HPDE6-E6E7 (cell line): ENCODE measurements around the gene PBRM1.
A peak's percentile ranks its signal among the peaks of the same experiment; 100 is the strongest.

Experiments
- DNase-seq: peaks from one replicate; pipeline ENCODE4 v3.0.0; 2011; ENCODE audit warnings: missing footprints; ENCODE audit errors: extremely low spot score

PBRM1 gene

GRCh38 chr3:52670621-52671521, 14.8 kb downstream of the PBRM1 start:
- DNase-seq, result peak; percentile 53

GRCh38 chr3:52663098-52663497, 22.6 kb downstream of the PBRM1 start:
- no peak for DNase-seq

DNA sequence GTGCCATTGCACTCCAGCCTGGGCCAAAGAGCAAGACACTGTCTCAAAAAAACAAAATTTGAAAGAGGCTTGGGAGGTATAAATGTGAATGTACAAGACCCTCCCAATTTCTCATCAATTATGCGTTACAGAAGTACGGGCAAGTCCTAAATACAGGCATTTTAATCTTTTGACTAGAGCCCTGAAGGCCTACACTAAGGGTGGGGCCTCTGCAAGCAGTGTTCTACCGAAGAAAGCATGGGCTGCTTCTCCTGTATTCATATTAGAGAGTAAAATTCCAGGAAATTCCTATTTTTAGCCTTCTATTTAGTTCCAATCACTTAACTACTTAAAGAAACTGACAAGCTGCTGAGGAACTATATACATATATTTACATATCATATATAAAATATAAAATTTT, 25.7 kb downstream of the PBRM1 start:
- DNase-seq, result no peak

- DNase-seq, result no peak
Observed at GRCh38 chr3:52655895-52656294, 29.8 kb downstream of the PBRM1 start.

- no peak for DNase-seq
Observed at GRCh38 chr3:52651592-52651991, 34.1 kb downstream of the PBRM1 start.

GRCh38 chr3:52650439-52650838, 35.3 kb downstream of the PBRM1 start:
- no peak for DNase-seq

DNA sequence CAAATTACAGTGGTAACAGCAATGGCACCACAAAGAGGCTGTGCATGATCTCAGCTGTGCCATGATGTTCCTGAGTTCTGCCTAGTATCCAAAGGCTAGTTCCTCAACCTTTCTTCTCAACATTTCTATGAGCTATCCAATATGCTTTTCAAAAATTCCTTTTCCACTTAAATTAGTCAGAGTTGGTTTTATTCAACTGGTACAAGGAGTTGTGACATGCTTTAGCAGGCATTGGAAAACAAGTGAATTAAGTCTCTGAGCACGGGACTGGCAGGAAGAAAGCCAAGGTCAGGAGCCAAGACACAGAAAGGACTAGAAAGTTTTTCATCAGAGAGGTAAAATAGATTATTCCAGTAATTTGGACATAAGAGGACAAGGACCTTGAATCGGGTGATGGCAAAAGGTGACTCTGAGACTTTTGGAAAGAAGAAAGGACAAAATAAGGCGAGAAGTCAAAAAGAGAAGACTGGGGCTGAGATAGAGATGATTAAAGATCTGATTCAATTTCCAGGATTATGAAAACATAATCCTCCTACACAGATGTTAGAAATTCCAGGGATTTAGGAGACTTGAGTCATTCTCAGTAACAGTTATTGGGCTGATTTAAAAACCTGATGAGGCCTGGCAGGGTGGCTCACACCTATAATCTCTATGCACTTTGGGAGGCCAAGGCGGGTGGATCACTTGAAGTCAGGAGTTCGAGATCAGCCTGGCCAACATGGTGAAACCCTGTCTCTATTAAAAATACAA, 36.1 kb downstream of the PBRM1 start:
- DNase-seq, result no peak

DNA sequence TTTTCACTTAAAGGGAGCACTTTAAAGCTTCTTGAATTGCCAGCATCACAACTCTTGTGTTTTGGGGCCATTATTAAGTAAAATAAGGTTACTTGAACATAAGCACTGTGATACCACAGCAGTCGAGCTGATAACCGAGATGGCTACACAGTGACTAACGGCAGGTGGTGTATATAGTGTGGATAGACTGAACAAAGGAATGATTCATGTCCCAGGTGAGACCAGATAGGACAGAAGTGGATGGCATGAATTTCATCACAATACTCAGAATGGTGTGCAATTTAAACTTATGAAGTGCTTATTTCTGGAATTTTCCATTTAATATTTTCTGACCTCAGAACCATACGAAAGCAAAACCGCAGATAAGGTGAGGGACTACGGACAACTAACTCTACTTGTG, 40.2 kb downstream of the PBRM1 start:
- no peak for DNase-seq

DNA sequence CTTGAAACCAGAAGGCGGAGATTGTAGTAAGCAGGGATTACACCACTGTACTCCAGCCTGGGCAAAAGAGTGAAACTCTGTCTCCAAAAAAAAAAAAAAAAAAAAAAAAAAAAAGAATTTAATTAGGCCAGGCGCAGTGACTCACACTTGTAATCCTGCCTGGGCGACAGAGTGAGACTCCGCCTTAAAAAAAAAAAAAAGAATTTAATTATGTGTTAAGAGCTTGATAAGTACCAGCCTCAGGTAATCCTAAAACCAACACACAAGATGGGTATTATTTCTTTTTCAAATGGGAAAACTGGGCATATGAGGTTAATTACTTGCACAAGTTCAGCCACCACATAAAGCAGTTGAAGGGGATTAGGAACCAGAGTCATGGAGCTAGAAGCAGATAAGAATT, 49.0 kb downstream of the PBRM1 start:
- DNase-seq, result no peak

DNA sequence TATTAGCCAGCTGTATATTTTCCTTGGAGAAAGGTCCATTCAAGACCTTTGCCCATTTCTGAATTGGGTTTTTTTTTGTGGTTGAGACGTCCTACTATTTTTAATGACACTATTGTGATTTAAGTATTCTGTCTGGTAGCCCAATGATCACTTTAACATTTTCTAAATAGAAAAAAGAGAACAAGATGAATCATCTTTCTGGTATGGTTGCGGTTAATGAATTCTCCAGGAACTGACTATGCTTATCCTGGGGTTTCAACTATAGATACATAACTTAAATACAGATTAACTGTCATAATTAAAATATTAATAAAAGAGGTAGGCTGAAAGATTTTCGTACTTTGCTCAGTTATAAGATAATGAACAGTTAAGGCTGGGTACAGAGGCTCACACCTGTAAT, 51.9 kb downstream of the PBRM1 start:
- no peak for DNase-seq

DNA sequence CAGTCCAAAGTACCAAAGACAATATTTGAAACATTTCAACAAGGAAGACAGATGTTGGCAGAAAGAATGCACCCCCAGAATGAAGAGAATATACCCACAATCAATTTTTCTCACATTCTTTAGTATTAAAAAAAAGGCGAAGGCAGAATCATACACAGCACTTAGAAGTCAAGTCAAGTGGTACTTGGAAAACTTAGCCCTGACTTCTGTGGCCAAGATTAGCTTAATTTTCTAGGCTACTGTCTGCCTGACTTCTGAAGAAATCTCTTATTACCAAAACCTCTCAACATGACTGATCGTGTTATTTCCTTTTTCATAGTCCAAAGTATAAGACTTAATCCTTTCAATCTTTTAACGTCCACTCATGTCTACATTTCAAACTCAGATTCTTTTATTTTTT, 60.7 kb downstream of the PBRM1 start:
- no peak for DNase-seq

DNA sequence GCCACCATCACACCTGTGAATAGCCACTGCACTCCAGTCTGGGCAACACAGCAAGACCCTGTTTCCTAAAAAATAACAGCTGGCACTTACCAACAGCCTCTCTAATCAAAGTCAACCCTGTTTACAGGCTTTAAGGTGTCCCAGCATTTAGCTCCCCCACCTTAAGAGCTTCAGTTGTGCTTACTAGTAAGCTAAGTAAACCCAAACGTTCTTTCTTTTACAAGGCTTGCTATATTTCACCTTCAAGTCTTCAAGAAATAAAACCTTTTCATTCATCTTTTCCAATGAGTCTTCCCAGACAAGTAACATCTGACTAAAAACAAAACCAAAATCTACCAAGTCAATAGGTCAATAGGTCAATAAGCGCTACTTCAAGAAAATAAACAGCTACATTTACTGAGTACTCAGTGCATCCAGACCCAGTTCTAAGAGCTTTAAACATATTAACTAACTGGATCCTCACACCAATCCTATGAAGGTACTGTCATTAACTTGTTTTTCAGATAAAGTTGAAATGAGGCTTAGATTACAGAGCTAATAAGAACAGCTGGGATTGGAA, 62.4 kb downstream of the PBRM1 start:
- DNase-seq, result no peak

GRCh38 chr3:52620580-52620979, 65.1 kb downstream of the PBRM1 start:
- DNase-seq, result no peak

DNA sequence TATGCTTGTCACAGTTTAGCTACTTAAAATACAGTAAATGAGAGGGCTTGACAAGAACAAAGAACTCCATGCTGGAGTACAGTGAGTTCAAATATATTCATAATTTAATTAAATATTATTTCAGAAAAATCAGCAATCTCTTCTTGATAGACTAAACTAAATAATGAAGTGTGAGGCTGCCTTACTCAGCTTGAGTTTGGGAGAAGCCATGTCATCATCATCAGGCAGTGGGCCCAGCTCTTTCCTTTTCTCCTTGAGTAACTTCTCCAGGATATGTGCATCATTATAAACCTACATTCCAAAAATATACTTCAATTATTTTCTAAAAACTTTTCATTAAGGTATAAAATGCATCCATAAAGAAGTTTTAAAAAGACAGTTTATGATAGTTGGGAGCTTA, 70.5 kb downstream of the PBRM1 start:
- DNase-seq, result no peak

DNA sequence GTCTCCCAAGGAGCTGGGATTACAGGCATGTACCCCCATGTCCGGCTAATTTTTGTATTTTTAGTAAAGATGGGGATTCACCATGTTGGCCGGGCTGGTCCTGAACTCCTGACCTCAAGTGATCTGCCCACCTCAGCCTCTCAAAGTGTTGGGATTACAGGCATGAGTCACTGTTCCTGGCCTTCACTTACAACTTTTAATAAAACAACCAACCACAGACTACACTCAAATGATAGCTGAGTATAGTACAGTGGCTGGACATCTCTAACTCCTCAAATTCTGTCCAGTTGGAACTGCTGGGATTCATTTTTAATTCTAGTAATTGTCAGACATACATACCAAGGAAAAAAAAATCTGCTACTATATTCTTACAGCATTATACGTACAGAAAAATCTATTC, 71.0 kb downstream of the PBRM1 start:
- no peak for DNase-seq

DNA sequence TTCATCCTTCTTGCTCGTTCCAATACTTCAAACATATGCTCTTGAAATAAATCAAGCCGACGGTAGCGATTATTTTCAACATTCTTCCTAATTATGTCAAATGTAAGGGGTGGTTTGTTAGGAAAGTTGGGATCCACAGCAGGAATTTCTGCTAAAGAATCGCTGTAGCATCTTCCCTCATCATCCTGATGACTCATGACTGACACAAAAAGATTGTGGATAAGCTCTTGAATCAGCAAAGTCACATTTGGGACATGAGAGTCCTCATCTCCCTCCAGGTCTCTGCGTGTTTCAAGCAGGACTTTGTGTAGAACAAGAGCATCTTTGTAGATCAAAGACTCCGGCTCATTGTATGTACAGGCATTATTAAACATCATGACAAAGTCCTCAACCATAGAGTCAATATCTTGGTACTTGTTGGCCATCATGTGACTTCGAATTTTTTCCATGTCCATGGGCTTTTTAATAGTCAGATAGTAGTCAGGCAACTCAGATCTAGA, 76.3 kb downstream of the PBRM1 start:
- no peak for DNase-seq

- no peak for DNase-seq
Observed at GRCh38 chr3:52608337-52608736, 77.4 kb downstream of the PBRM1 start.

GRCh38 chr3:52606373-52607085, 79.2 kb downstream of the PBRM1 start:
- peak; percentile 23 for DNase-seq

- DNase-seq, result no peak
Observed at GRCh38 chr3:52600258-52600657, 85.5 kb downstream of the PBRM1 start.

DNA sequence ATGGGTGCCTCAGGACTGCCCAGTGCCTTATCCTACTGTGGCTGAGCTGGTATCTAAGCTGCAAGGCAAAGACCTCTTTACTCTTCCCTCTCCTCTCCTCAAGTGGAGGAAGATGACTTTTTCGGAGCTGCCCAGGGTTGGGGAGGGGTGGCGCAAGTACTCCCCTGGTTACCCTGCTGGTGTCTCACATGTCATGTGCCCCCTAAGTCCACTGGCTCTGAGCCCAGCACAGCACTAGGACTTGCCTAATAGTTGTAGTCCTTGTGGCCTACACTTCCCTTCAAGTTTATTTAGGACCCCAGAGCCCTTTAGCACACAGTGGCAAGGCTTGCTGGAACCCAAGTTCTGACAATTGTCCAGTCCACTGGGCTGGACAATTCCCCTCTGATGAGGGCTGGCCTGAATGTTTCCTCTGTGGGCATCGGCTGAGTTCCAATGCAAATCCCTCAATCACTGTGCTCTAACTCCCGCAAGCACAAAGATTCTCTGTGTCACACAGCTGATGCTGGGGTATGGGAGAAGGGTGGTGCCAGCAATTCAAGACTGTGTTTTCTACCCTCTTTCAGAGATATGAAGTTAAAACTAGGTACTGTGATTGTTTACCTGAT, 89.0 kb downstream of the PBRM1 start:
- no peak for DNase-seq

DNA sequence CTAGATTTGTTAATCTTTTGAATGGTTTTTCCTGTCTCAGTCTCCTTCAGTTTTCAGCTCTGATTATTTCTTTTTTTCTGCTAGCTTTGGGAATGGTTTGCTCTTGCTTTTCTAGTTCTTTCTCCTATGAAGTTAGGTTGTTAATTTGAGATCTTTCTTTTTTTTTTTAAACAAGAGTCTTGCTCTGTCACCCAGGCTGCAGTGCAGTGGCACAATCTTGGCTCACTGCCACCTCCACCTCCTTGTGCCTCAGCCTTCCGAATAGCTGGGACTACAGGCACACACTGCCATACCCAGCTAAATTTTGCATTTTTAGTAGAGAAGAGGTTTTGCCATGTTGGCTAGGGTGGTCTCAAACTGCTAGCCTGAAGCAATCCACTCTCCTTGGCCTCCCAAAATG, 92.6 kb downstream of the PBRM1 start:
- DNase-seq, result no peak
